Pancreas (tissue), 10 donors: ENCODE data around the gene POLR2F. TPM values are rescaled to one million over a fixed set of nuclear protein-coding genes. Genes with fewer than 3 reads are reported as not detected.

Experiments
- ATAC-seq, 4 donors: fragments of 200-7000 bp; cut with Tn5 transposase; one replicate each; pipeline versions ENCODE4 v1.8.0 to v1.9.1; 2020; ENCODE audit warnings: mild to moderate bottlenecking in 4 of 4, moderate library complexity in 4 of 4
- DNase-seq, 6 donors: peaks; one replicate each; pipeline ENCODE4 v3.0.0-alpha.2; 2020
- FAIRE-seq: peaks from 2 replicates; lab custom pipeline; 2012; peaks lifted over from hg19 to GRCh38; lab: Jason Lieb, UNC
- H3K27ac ChIP-seq, 4 donors: fragments of 200-600 bp; sonication (generic); 1 replicate in 3 of 4; 2 replicates in 1 of 4; pipeline versions ENCODE4 v1.5.0 to v1.8.0; 2020
- H3K27me3 ChIP-seq, 4 donors: fragments of 200-600 bp; one replicate each; pipeline ENCODE4 v1.8.0; 2021
- H3K36me3 ChIP-seq, 3 donors: fragments of 200-600 bp; sonication (generic) in 1 of 3; one replicate each; pipeline versions ENCODE4 v1.5.0 to v1.8.0; 2020 to 2021
- H3K4me1 ChIP-seq, 3 donors: fragments of 200-600 bp; one replicate each; pipeline ENCODE4 v1.8.0; 2021
- H3K4me3 ChIP-seq, 4 donors: fragments of 200-600 bp; sonication (generic) in 2 of 4; one replicate each; pipeline versions ENCODE4 v1.5.0 to v1.8.0; 2020 to 2021
- H3K9me3 ChIP-seq, 4 donors: fragments of 200-600 bp; one replicate each; pipeline ENCODE4 v1.8.0; 2021
- CTCF ChIP-seq, 4 donors: fragments of 200-600 bp; sonication (generic) in 3 of 4; IDR thresholded peaks; one replicate each; pipeline versions ENCODE4 v1.5.0 to v1.8.0; 2021; ENCODE audit warnings: antibody characterized with exemption in 4 of 4
- WGBS, 2 donors: extraction: QIAGEN DNeasy Blood & Tissue Kit; methylation state at CpG; one replicate each; pipeline ENCODE4 v1.1.7; 2013; 5-methylcytosine and 5-hydroxymethylcytosine counted together
- intact Hi-C, 3 donors: fragments of 100-400 bp; cut with DNase I; formaldehyde crosslinking; loops; one replicate each; pipeline versions ENCODE4 v1.11.1 to v1.14.2; 2022
- polyA plus RNA-seq, 2 donors: library from polyadenylated mRNA; stranded (reverse); fragments of 200-250 nt; gene quantifications; one replicate each; pipeline ENCODE4 v1.2.3, GENCODE V29; 2013
- total RNA-seq, 6 donors: library from RNA; stranded (reverse); fragmentation: NEBNext Ultra II Directional in 4 of 6; extraction: Animal tissue kit (Norgen Biotek cat#: 25700) in 4 of 6; gene quantifications; one replicate each; pipeline versions ENCODE4 v1.2.1 to v1.2.4, GENCODE V29; 2021 to 2023
- donor health status: healthy with polysubstance abuse.
- donor health status: DM: no; HTN: no; CAD: no; lungs with moderate emphysema.
- donor health status: DM: no; HTN: no; CAD: no.
- donor health status: control.
- donor health status: control.
- donor health status: Bipolar disorder and iron deficiency.
- donor health status: DM: yes; HTN: yes; CAD: no.
- donor health status: DM: no; HTN: no; CAD: no.
- donor health status: DM: no; HTN: no; CAD: no.
- donor health status: DM: yes; HTN: yes; CAD: no.

POLR2F gene
- total and polyA plus RNA-seq, 8 donors: 21.2 to 74.5 (median 29.3) TPM

GRCh38 chr22:37965940-37966664 lies 12.6 kb downstream of the POLR2F start:
- no peak for ATAC-seq
- DNase-seq: no peak
- peaks cover 4 to 13% (median 7%) of the 10 kb centered on the region in 3 donors for H3K36me3 ChIP-seq
- no peaks in the 10 kb centered on the region for H3K27me3 ChIP-seq
- no peak for FAIRE-seq
- H3K9me3 ChIP-seq: no peaks in the 10 kb centered on the region
- no peaks in the 10 kb centered on the region for H3K4me1 ChIP-seq
- TF ChIP-seq CTCF (IDR thresholded peaks at IDR 0.05): no peak
- 70 to 75% methylated on average over 9 of the region's 9 CpGs for WGBS, 2 donors
- H3K27ac ChIP-seq: no peak overlapping the region
- intact Hi-C loops: loop anchor here in 2 of 3 donors (10.0 kb wide), 1 partner anchor 151 kb away; no protein-coding TSS in a partner anchor
- H3K4me3 ChIP-seq: no peak overlapping the region

GRCh38 chr22:37967147-37967546 lies 13.6 kb downstream of the POLR2F start:
- Histone ChIP-seq H3K4me1 (no peaks in the 10 kb centered on the region), H3K4me3 (no peak overlapping the region), H3K27me3 (no peaks in the 10 kb centered on the region), H3K36me3 (peaks cover 4 to 13% (median 7%) of the 10 kb centered on the region in 3 donors), H3K27ac (no peak overlapping the region), H3K9me3 (no peaks in the 10 kb centered on the region)
- intact Hi-C loops: loop anchor here in 2 of 3 donors (10.0 kb wide), 1 partner anchor 152 kb away; no protein-coding TSS in a partner anchor
- no peak for DNase-seq
- no peak for TF ChIP-seq CTCF (IDR thresholded peaks at IDR 0.05)
- no peak for ATAC-seq
- WGBS, 2 donors: 48 to 100% methylated on average over 1 of the region's 1 CpG
- FAIRE-seq: no peak

GRCh38 chr22:37967637-37968451 lies 14.3 kb downstream of the POLR2F start:
- Histone ChIP-seq H3K4me3 (no peak overlapping the region), H3K4me1 (no peaks in the 10 kb centered on the region), H3K27me3 (no peaks in the 10 kb centered on the region), H3K27ac (no peak overlapping the region), H3K9me3 (no peaks in the 10 kb centered on the region), H3K36me3 (peaks cover 3 to 13% (median 4%) of the 10 kb centered on the region in 3 donors)
- ATAC-seq (no peak), FAIRE-seq (no peak), DNase-seq (no peak)
- TF ChIP-seq CTCF (IDR thresholded peaks at IDR 0.05): no peak
- intact Hi-C loops: loop anchor here in 2 of 3 donors (10.0 kb wide), 1 partner anchor 153 kb away; no protein-coding TSS in a partner anchor
- WGBS, 2 donors: 78 to 81% methylated on average over 14 of the region's 14 CpGs

- Histone ChIP-seq H3K27me3 (no peaks in the 10 kb centered on the region), H3K27ac (no peak overlapping the region), H3K4me3 (no peak overlapping the region), H3K9me3 (no peaks in the 10 kb centered on the region), H3K36me3 (peaks cover 3 to 13% (median 4%) of the 10 kb centered on the region in 3 donors), H3K4me1 (no peaks in the 10 kb centered on the region)
- no peak for TF ChIP-seq CTCF (IDR thresholded peaks at IDR 0.05)
- ATAC-seq: peak in 1 of 4 donors; percentile 6
- no peak for DNase-seq
- 67 to 68% methylated on average over 5 of the region's 5 CpGs for WGBS, 2 donors
- intact Hi-C loops: loop anchor here in 2 of 3 donors (10.0 kb wide), 1 partner anchor 154 kb away; no protein-coding TSS in a partner anchor
- FAIRE-seq: no peak
These were observed 15.2 kb downstream of the POLR2F start for GRCh38 chr22:37968452-37969251.
